Stimulated activated CD8-positive, alpha-beta memory T cell treated with anti-CD3 and anti-CD28 coated beads, Interleukin-4, amount 100 ng/mL, for 4 hours (primary cell): ENCODE data around the gene COPS8.

ENCODE experiments used
- DNase-seq, 2 donors: peaks; one replicate each; pipeline ENCODE4 v3.0.0-alpha.2; 2020; ENCODE audit warnings: low read depth in 2 of 2, low spot score in 1 of 2

COPS8 gene

DNA sequence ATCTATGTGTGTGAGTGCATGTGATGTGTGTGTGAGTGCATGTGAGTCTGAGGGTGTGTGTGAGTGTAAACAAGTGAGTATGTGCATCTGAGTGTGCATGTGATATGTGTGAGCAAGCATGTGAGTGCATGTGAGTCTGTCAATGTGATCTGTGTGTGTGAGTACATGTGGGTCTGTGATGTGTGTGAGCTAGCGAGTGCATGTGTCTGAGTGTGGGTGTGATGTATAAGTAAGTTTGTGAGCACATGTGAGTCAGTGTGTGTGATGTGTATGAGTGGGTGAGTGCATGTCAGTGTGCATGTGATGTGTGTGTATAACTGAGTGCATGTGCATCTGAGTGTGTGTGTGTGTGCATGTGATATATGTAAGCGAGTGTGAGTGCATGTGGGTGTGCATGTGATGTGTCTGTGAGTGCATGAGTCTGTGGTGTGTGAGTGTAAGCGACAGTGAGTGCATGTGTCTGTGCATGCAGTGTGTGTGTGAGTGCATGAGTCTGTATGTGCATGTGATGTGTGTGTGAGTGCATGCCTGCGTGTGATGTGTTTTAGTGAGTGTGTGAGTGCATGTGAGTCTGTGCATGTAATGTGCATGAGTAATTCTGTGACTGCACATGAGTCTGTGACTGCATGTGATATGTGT is 44.1 kb downstream of the COPS8 start:
- DNase-seq: no peak

DNA sequence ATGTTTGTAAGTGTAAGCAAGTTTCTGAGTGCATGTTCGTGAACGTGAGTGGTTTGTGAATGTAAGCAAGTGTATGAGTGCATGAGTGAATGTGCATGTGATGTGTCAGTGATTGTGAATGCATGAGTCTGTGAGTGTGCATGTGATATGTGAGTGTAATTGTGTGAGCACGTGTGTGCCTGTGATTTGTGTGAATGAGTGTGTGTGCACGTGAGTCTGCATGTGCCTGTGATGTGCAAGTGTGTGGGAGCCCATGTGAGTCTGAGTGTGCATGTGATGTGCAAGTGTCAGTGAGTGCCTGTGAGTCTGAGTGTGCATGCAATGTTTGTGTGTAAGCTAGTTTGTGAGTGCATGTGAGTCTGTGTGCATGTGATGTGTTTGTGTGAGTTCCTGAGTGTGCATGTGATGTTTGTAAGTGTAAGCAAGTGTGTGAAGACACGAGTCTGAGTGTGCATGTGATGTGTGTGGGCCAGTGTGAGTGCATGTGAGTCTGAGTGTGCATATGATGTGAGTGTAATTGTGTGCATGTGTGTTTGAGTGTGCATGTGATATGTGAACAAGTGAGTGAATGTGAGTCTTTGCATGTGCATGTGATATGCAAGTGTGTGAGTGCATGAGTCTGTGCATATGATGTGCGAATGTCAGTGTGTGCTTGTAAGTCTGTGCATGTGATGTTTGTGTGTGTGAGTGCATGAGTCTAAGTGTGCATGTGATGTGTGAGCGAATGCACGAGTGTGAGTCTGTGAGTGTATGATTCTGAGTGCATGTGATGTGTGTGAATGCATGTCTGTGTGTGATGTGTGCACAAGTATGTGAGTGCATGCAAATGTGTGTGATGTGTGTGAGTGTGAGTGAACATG is 45.1 kb downstream of the COPS8 start:
- no peak for DNase-seq

DNA sequence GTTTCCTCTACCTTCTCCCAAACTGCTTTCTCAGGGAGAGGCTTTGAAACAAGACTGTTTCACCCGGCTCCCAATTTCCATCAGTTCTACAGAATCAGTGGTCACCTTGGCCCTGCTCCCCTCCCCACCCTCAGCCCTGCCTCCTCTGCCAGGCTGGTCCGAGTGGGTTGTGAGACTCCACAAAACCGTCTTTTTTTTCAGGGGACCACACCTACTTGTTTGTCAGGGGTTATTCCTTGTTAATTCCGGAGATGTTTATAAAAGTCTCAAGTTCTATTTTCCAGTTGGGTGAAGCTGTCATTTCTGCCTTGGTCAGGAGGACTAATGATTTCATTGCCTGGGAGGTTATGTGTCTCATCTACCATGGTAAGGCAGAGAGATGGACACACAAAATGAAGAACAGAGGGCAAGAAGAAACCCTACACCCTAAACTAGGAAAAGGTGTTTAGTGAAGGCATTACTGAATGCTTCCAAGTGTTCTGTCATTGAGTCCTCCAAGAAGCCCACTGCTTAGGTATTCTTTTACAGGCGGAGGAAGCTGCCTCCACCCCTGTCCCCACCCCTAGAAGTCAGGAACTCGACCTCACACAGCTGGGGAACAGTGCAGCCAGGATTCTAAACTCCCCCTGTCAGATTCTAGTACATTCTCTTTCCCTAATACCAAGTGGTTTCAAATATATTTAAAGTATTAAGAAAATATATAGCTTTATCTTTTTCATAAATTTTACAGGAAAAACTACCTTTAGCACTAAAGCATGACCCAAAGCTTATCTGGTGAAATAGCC is 46.3 kb downstream of the COPS8 start:
- no peak for DNase-seq

DNA sequence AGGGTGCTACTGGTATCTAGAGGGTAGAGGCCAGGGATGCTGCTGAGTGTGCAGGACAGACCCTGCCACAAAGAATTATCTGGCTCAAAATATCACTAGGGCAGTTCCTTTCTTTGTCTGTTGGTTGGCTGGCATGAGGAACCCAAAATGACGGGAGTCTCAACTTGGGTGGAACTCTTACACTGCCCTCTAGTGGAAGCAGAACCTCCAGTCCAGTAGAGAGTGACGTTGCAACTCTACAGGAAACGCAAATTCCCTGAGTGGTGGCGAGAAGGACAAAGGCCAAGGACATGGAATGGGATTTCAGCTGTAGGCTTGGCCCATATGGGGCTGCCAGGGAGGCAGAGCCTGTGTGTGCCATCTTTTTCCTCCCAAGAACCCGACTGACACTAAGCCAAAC is 47.1 kb downstream of the COPS8 start:
- DNase-seq: no peak

DNA sequence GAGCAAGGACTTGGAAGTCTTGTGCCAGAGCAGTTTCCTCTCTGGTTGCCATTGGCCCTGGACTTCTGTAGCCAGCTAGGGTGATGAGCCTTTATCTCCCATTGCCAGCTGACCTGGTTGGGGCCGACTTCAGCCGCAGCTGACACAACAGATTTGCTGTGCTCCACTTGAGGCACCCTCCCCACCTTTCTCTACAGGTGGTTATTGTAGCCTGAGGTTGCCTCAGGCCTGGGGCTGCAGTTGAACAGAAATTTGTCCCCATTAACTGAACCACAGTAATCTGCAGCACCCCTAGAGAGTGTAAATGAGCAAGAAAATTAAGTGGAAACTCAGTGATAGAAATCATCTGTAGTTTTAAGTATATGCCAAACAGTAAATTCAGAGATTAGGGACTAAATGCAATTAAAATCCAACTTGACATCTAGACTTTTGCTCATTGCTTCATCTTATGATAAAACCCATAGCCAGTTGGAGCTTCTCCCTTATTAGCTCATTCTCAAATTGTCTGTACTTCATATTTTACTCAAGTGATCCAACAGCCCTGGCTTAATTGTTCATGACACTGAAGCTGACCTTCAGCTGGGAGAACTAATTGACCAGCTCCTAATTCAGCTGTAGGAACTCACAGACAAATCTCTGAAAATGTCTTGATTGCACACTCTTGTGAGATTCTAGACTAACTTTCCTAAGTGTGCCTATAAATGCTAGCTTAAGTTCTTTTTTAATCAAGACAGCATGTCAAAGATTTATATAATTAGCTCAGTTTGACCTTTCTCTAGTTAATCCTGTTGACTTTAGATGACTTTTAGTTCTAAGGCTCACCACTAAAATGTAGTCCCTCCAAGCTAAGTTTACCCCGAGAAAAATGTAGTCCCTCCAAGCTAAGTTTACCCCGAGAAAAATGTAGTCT is 48.9 kb downstream of the COPS8 start:
- no peak for DNase-seq

DNA sequence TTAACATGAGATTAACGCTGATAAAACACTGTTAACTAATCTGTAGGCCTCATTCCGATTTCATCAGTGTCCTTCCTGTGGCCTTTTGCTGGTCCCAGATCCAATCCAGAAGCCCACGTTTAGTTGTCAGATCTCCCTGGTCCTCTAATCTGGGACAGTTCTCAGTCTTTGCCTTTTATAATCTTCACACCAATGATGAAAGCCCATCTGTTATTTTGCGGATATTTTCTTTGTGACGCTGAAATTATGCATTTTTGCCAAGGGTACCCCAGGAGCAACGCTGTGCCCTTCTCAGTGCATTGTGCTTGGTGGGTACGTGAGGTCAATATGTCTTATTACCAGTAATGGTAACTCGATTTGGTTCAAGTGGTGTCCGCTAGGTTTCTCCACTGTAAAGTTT is 51.1 kb downstream of the COPS8 start:
- no peak for DNase-seq

DNA sequence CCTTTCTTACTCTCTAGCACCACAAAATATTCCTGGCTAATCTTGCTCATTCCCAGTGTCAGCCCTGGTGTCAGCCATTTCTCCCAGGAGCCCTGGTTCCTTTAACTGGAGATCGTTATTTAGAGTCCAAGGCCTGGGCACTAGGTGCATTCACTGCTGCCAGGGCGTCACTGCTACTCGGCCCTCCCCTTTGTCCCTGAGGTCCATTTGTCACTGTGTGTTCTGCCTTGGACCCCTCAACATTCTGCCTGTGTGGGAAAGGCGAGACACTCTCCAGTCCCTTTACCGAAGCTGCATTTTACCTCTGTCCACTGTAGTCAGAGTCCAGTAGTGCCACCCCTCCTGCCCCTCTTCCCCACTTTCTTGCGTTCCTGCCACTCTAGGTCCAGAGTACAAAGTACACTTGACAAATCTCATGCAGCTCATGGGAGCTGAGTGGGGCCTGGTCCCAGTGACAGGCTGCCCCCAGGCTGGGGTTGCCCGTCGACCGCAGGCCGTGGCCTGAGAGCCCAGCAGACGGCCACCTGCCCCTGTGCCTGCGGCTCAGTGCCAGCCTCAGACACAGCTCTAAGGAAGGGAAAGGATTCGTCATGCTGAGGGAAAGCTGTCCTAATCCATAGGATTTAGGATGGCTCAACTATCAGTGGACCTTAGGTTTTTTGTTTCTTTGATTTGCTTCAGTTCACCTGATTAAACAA is 52.1 kb downstream of the COPS8 start:
- no peak for DNase-seq

DNA sequence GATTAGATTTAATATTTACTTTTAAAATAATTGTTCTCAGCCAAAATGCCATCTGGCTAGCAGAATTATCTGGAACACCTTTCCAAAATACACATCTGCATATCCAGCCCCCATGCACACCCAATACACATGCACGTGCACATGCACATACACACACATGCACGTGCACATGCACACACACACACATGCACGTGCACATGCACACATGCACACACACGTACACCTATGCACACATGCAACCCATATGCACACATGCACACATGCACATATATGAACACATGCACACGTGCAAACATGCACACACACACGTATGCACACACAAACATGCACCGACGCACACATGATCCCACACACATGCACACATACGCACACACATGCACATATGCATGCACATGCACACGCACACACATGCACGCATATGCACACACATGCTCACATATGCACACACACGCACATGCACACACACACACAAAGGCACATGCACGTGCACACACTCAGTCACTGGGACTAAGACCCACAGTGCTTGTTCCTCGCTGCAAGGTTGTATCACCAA is 53.5 kb downstream of the COPS8 start:
- DNase-seq: no peak

DNA sequence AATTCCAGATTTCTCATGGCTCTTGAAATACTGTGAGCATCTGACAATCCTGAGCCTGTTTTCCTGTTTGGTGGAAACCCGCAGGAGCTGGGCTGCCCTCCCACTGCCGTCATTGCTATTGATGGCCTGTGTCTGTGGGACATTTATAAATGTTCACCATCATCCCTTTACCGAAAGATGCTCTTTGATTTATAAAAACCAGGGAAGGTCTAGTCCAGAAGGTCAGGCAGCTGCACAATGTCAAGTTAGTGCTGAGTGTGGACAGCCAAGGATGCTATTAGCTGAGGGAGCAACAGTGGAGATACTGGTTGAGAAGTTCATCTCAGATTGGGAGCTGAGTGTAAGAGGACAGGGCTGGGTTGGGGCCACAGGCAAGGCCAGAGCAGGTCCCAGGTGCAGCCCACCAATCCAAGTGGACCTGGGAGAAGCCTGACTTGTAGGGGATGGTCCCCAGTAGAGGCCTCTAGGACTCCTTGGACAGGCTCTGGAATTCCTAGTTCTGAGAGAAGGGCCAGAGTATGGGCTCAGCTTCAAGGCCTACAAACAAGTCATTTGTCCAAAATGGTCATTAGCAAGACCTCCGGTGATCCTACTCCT is 55.1 kb downstream of the COPS8 start:
- no peak for DNase-seq

DNA sequence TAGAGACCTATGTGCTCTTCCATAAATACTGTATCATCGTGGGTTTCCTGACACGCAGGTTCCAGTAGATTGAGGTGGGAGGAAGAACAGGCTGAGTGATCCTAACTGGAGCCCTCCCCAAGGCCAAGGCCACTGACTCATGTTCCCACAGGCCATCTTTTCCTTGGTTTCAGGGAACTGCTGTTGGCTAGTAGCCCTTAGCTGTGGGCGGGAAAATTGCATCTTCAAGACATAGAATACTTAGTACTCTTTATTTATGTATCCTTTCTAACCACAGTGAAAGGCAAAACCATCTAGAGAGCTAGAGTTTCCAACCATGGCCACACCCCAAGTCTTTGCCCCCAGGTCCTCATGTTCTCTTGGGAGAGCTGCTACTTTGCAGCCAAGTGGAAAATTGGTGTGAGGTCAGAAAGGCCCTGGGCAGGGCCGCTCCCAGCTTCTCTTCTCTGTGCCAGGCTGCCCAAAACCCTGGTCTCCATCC is 55.9 kb downstream of the COPS8 start:
- DNase-seq: no peak

DNA sequence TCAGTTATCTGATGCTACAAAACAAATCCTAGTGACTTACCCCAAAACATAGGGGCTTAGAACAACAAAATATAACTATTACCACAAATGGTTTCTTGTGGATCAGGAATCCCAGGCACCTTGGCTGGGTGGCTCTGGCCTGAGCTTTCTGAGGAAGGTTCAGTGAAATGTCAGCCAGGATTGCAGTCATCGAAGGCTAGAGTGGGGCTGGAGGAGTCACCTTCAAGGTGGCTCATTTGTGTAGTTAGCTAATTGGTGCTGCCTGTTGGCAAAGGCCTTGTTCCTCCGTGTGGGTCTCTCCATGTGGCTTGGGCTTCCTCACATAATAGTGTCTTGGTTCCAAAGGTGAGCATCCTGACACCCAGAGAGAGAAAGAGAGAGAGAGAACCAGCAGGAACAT is 57.4 kb downstream of the COPS8 start:
- DNase-seq: no peak

DNA sequence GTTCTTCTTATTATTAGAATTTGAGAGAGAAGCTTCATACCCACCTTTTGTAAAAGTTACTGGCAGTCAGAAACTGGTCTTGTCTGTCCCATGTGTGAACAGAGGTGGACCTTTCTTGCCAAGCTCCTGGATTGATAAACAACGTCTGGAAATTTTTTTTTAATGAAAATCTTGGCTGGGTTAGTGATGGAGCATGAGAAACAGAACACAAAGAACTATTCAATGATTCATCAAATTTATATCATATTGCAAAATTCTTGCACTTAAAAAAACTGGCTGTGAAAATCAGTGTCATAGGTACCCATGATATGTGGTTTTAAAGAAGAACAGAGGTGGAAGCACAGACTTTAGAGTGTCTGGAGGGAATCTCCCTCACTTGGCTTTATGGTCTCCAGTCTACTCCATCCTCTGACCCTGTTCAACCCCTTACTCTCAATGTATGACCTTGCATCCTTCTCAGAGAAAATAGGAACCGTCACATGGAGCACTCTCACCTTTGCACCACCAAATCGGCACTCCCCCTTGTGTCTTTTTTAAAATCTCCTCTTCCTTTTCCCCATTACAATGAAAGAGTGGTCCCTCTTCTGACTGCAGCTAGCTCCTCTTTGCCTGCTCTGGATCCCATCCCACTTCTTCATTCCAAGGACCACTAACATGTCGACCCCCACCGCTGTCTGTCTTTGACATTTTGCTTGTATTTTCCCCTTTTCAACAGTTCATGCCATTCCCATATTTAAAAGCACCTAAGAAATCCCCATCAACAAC is 58.2 kb downstream of the COPS8 start:
- no peak for DNase-seq

DNA sequence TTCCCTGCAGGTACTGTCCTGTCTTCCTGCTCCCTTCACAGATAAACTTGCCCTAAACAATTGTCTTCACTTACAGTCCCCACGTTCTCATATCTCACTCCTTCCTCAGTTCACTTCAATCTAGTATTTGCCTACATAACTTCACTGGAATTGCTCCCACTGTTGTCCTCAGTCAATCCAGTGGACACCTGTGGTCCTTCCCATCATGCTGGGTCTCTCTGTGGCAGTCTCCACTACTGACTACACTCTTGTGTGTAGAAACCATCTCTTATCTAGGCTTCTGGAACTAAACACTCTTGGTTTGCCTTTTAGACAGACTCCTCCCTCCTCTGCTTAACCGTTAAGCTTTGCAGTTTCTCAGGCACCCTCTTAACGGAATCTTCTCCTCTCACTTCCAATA is 58.8 kb downstream of the COPS8 start:
- no peak for DNase-seq

DNA sequence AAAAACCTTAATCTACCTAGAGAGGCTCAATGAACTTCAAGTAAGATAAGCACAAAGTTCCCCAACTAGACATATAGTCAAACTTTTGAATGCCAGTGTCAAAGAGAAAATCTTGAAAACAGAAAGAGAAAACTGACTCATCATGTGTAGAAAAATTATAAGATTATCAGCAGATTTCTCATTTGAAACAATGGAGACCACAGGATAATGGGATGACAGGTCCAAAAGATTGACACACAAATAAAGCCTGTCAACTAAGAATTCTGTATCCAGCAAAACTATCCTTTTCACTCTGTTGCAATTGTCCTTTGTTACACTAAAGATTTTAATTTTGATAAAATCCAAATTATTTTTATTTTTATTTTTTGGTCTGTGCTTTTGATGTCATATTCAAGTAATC is 61.6 kb downstream of the COPS8 start:
- DNase-seq: no peak

DNA sequence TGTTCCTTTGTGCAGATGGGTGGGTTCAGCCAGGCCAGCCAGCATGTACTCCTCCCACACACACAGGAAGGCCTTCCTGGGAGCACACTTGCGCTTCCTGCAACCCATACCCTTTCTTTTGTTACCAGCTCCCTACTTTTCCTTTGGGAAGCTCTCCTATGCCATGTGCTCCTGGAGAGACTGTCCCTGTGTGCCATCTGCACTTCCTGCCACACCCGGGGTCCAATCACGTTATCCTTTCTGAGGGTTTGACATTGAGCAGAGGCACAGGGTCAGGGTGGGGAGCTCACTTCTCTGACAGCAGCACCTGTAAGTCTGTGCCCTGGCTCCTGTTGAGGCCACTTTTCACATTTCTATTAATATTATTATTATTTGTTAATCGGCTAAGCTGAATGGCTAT is 62.9 kb downstream of the COPS8 start:
- DNase-seq: no peak

DNA sequence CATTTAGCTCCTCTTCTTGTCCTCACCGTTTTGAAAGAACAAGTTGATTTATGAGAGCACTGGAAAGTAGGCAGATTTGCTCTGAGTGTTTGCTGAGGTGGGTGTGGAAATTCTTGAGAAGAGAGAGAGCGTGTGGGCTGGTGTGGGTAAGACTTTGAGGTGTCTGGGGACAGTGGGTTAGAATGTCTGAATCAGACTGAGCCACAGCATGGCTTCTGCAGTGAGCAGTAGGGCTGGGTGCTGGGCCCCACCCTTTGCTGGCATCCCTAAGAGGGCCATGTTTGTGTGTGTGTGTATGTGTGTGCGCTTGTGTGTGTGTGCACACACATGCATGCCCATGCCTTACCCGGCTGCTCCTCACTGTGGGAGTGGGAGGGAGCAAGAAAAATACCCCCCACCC is 63.7 kb downstream of the COPS8 start:
- peak in 1 of 2 donors; percentile 12 for DNase-seq
